DND-41 (cell line): ENCODE measurements around the gene TRPV6.

Experiments
- ATAC-seq: fragments of 200-7000 bp; cut with Tn5 transposase; 3 replicates; pipeline ENCODE4 v1.9.1; 2021; ENCODE audit warnings: low read depth; ENCODE audit not compliant: insufficient read depth
- DNase-seq: peaks from one replicate; pipeline ENCODE4 v3.0.0-alpha.2; 2020
- H2AFZ ChIP-seq: 2 replicates; pipeline ENCODE4 v1.6.0; 2012; ENCODE audit warnings: low read depth, low read length
- H3K27ac ChIP-seq: 2 replicates; pipeline ENCODE4 v1.5.1; 2012; ENCODE audit warnings: low read length, inconsistent platforms
- H3K27me3 ChIP-seq: fragments of 200-600 bp; sonication (generic); 2 replicates; pipeline ENCODE4 v1.6.0; 2012; ENCODE audit warnings: low read length, mild to moderate bottlenecking, inconsistent platforms; ENCODE audit not compliant: insufficient read depth, poor library complexity
- H3K36me3 ChIP-seq: 2 replicates; pipeline ENCODE4 v1.5.1; 2012; ENCODE audit warnings: low read length, inconsistent platforms; ENCODE audit not compliant: insufficient read depth
- H3K4me1 ChIP-seq: 2 replicates; pipeline ENCODE4 v1.5.1; 2012; ENCODE audit warnings: mild to moderate bottlenecking, low read length; ENCODE audit not compliant: insufficient read depth
- H3K4me2 ChIP-seq: 2 replicates; pipeline ENCODE4 v1.6.0; 2012; ENCODE audit warnings: mild to moderate bottlenecking, moderate library complexity, low read length, inconsistent platforms; ENCODE audit not compliant: insufficient read depth
- H3K4me3 ChIP-seq, 2 experiments: fragments of 200-600 bp in 1 of 2; shearing (Covaris generic) in 1 of 2; 2 replicates each; pipeline ENCODE4 v1.5.1; 2012 to 2016; ENCODE audit warnings: inconsistent platforms in 2 of 2, low read length in 2 of 2, mild to moderate bottlenecking in 2 of 2, low read depth in 1 of 2, moderate library complexity in 1 of 2
- H3K79me2 ChIP-seq: 2 replicates; pipeline ENCODE4 v1.6.0; 2012; ENCODE audit warnings: low read length, inconsistent platforms; ENCODE audit not compliant: insufficient read depth
- H3K9ac ChIP-seq: 2 replicates; pipeline ENCODE4 v1.6.0; 2012; ENCODE audit warnings: low read depth, mild to moderate bottlenecking, inconsistent platforms, low read length, moderate library complexity
- H3K9me3 ChIP-seq: 2 replicates; pipeline ENCODE4 v1.5.1; 2012; ENCODE audit warnings: low read length, moderate library complexity, mild to moderate bottlenecking, inconsistent platforms; ENCODE audit not compliant: insufficient read depth, severe bottlenecking
- H4K20me1 ChIP-seq: 2 replicates; pipeline ENCODE4 v1.6.0; 2012; ENCODE audit warnings: low read length; ENCODE audit not compliant: insufficient read depth
- CTCF ChIP-seq: IDR thresholded peaks from 2 replicates; pipeline ENCODE4 v1.5.1; 2012; ENCODE audit warnings: borderline replicate concordance, low read length, moderate library complexity, mild to moderate bottlenecking; ENCODE audit not compliant: poor library complexity, severe bottlenecking; ENCODE audit errors: extremely low read depth
- EZH2 ChIP-seq: IDR thresholded peaks from 3 replicates; pipeline ENCODE4 v1.6.1; 2012; ENCODE audit warnings: borderline replicate concordance, low read depth, mild to moderate bottlenecking, moderate library complexity, low read length, inconsistent platforms; ENCODE audit not compliant: severe bottlenecking

TRPV6 gene

DNA sequence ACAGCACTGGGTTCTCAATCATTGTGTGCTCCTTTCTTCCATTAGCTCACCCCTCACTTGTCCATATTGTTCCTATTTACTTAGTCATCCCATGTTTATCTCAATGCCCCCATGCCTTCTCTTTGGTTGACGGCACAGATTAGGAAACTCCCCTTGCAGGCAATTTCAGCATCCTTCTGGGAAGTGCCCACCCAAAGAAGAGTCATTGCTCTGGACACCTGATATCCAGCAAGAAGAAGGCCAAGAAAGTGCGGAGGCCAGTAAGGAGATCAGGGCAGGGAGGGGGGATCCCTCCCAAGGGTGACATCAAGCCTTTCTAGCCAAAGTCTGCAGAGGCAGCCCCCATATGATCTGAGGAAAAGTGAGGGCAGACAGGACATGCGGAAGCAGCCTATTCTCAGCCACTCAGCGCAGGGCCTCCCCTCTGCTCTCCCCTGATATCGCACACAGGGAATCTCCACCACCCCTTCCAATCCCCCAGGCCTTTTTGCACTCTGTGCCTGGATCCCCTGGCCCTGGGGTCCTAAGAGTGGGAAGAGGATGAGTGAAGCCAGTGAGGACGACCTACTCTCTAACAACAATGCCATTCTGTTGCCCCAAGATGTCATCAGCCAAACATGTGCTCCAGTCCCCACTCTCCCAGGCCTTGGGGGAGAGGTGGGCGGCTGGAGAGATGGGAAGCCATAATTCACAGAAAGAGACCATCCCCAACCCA, 1.8 kb downstream of the TRPV6 start:
- H3K4me1 ChIP-seq: no peaks in the 10 kb centered on the region
- H4K20me1 ChIP-seq: no peaks in the 10 kb centered on the region
- no peaks in the 10 kb centered on the region for H3K79me2 ChIP-seq
- TF ChIP-seq EZH2 (no peak), CTCF (no peak)
- ATAC-seq (no peak), DNase-seq (no peak)
- H3K9me3 ChIP-seq: no peaks in the 10 kb centered on the region
- H2AFZ ChIP-seq: no peak overlapping the region
- no peak overlapping the region for H3K4me3 ChIP-seq
- H3K9ac ChIP-seq: no peak overlapping the region
- H3K36me3 ChIP-seq: no peaks in the 10 kb centered on the region
- no peak overlapping the region for H3K27ac ChIP-seq
- H3K27me3 ChIP-seq: no peaks in the 10 kb centered on the region
- no peak overlapping the region for H3K4me2 ChIP-seq

- H2AFZ ChIP-seq: no peak overlapping the region
- no peak for ATAC-seq
Measured at GRCh38 chr7:142883145-142883544, 2.4 kb downstream of the TRPV6 start.

DNA sequence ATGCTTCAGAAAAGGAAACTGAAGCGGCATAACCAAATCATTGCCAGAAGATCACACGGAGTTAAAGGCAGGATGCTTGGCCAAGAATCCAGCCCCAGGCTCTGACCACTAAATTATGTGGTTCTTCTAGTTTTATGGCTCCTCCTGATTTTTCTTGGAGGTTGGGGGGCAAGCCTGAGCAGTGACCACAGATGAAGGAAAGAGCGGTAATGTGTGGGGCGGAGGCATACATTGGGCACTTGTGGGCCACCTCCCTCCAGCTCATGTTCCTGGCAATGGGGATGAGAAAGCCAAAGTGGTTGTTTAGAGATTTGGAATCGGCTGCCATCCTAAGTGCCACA, 3.2 kb downstream of the TRPV6 start:
- no peaks in the 10 kb centered on the region for H3K4me1 ChIP-seq
- TF ChIP-seq CTCF: no peak
- TF ChIP-seq EZH2: no peak
- H3K9ac ChIP-seq: no peak overlapping the region
- no peaks in the 10 kb centered on the region for H3K9me3 ChIP-seq
- H3K36me3 ChIP-seq: no peaks in the 10 kb centered on the region
- H3K4me2 ChIP-seq: no peak overlapping the region
- no peak overlapping the region for H3K27ac ChIP-seq
- H3K27me3 ChIP-seq: no peaks in the 10 kb centered on the region
- H4K20me1 ChIP-seq: no peaks in the 10 kb centered on the region
- no peak for ATAC-seq
- H3K79me2 ChIP-seq: no peaks in the 10 kb centered on the region
- no peak for DNase-seq
- H3K4me3 ChIP-seq: no peak overlapping the region
- no peak overlapping the region for H2AFZ ChIP-seq

More at GRCh38 chr7:142883145-142883544, 2.4 kb downstream of the TRPV6 start:
- H3K4me2 ChIP-seq: no peak overlapping the region
- no peak overlapping the region for H3K27ac ChIP-seq
- no peak overlapping the region for H3K9ac ChIP-seq
- H3K27me3 ChIP-seq: no peaks in the 10 kb centered on the region
- no peak overlapping the region for H3K4me3 ChIP-seq
- no peaks in the 10 kb centered on the region for H4K20me1 ChIP-seq
- H3K79me2 ChIP-seq: no peaks in the 10 kb centered on the region
- H3K36me3 ChIP-seq: no peaks in the 10 kb centered on the region
- no peak for DNase-seq
- no peaks in the 10 kb centered on the region for H3K9me3 ChIP-seq
- TF ChIP-seq EZH2: no peak
- no peak for TF ChIP-seq CTCF
- H3K4me1 ChIP-seq: no peaks in the 10 kb centered on the region
